DND-41 (cell line): ENCODE measurements around the gene MAP4K1.

ENCODE experiments used
- ATAC-seq: fragments of 200-7000 bp; cut with Tn5 transposase; 3 replicates; pipeline ENCODE4 v1.9.1; 2021; ENCODE audit warnings: low read depth; ENCODE audit not compliant: insufficient read depth
- DNase-seq: peaks from one replicate; pipeline ENCODE4 v3.0.0-alpha.2; 2020
- H2AFZ ChIP-seq: 2 replicates; pipeline ENCODE4 v1.6.0; 2012; ENCODE audit warnings: low read depth, low read length
- H3K27ac ChIP-seq: 2 replicates; pipeline ENCODE4 v1.5.1; 2012; ENCODE audit warnings: low read length, inconsistent platforms
- H3K27me3 ChIP-seq: fragments of 200-600 bp; sonication (generic); 2 replicates; pipeline ENCODE4 v1.6.0; 2012; ENCODE audit warnings: low read length, mild to moderate bottlenecking, inconsistent platforms; ENCODE audit not compliant: insufficient read depth, poor library complexity
- H3K36me3 ChIP-seq: 2 replicates; pipeline ENCODE4 v1.5.1; 2012; ENCODE audit warnings: low read length, inconsistent platforms; ENCODE audit not compliant: insufficient read depth
- H3K4me1 ChIP-seq: 2 replicates; pipeline ENCODE4 v1.5.1; 2012; ENCODE audit warnings: mild to moderate bottlenecking, low read length; ENCODE audit not compliant: insufficient read depth
- H3K4me2 ChIP-seq: 2 replicates; pipeline ENCODE4 v1.6.0; 2012; ENCODE audit warnings: mild to moderate bottlenecking, moderate library complexity, low read length, inconsistent platforms; ENCODE audit not compliant: insufficient read depth
- H3K4me3 ChIP-seq, 2 experiments: fragments of 200-600 bp in 1 of 2; shearing (Covaris generic) in 1 of 2; 2 replicates each; pipeline ENCODE4 v1.5.1; 2012 to 2016; ENCODE audit warnings: inconsistent platforms in 2 of 2, low read length in 2 of 2, mild to moderate bottlenecking in 2 of 2, low read depth in 1 of 2, moderate library complexity in 1 of 2
- H3K79me2 ChIP-seq: 2 replicates; pipeline ENCODE4 v1.6.0; 2012; ENCODE audit warnings: low read length, inconsistent platforms; ENCODE audit not compliant: insufficient read depth
- H3K9ac ChIP-seq: 2 replicates; pipeline ENCODE4 v1.6.0; 2012; ENCODE audit warnings: low read depth, mild to moderate bottlenecking, inconsistent platforms, low read length, moderate library complexity
- H3K9me3 ChIP-seq: 2 replicates; pipeline ENCODE4 v1.5.1; 2012; ENCODE audit warnings: low read length, moderate library complexity, mild to moderate bottlenecking, inconsistent platforms; ENCODE audit not compliant: insufficient read depth, severe bottlenecking
- H4K20me1 ChIP-seq: 2 replicates; pipeline ENCODE4 v1.6.0; 2012; ENCODE audit warnings: low read length; ENCODE audit not compliant: insufficient read depth
- CTCF ChIP-seq: IDR thresholded peaks from 2 replicates; pipeline ENCODE4 v1.5.1; 2012; ENCODE audit warnings: borderline replicate concordance, low read length, moderate library complexity, mild to moderate bottlenecking; ENCODE audit not compliant: poor library complexity, severe bottlenecking; ENCODE audit errors: extremely low read depth
- EZH2 ChIP-seq: IDR thresholded peaks from 3 replicates; pipeline ENCODE4 v1.6.1; 2012; ENCODE audit warnings: borderline replicate concordance, low read depth, mild to moderate bottlenecking, moderate library complexity, low read length, inconsistent platforms; ENCODE audit not compliant: severe bottlenecking

MAP4K1 gene

GRCh38 chr19:38543286-38543806, 74.4 kb downstream of the MAP4K1 start:
- Histone ChIP-seq H3K4me2 (no peak overlapping the region), H3K4me3 (no peak overlapping the region)
- ATAC-seq = no peak

GRCh38 chr19:38542040-38542439, 75.7 kb downstream of the MAP4K1 start:
- H3K4me1 ChIP-seq = peaks cover 11% of the 10 kb centered on the region
- no peaks in the 10 kb centered on the region for H4K20me1 ChIP-seq
- H3K79me2 ChIP-seq = no peaks in the 10 kb centered on the region
- no peak overlapping the region for H3K27ac ChIP-seq
- no peak for TF ChIP-seq CTCF
- no peak for TF ChIP-seq EZH2
- no peak overlapping the region for H3K9ac ChIP-seq
- no peak overlapping the region for H3K4me2 ChIP-seq
- H3K27me3 ChIP-seq = no peaks in the 10 kb centered on the region
- DNase-seq (no peak), ATAC-seq (no peak)
- H3K9me3 ChIP-seq = no peaks in the 10 kb centered on the region
- no peaks in the 10 kb centered on the region for H3K36me3 ChIP-seq
- H2AFZ ChIP-seq = no peak overlapping the region
- no peak overlapping the region for H3K4me3 ChIP-seq

More at GRCh38 chr19:38543286-38543806, 74.4 kb downstream of the MAP4K1 start:
- no peaks in the 10 kb centered on the region for H3K79me2 ChIP-seq
- H3K36me3 ChIP-seq = no peaks in the 10 kb centered on the region
- H4K20me1 ChIP-seq = no peaks in the 10 kb centered on the region
- H3K27me3 ChIP-seq = no peaks in the 10 kb centered on the region
- H3K9ac ChIP-seq = no peak overlapping the region
- no peak for TF ChIP-seq CTCF
- TF ChIP-seq EZH2 = no peak
- no peak overlapping the region for H2AFZ ChIP-seq
- peaks cover 11% of the 10 kb centered on the region for H3K4me1 ChIP-seq
- no peak overlapping the region for H3K27ac ChIP-seq
- no peaks in the 10 kb centered on the region for H3K9me3 ChIP-seq
- DNase-seq = no peak

- TF ChIP-seq CTCF = no peak
- no peak for TF ChIP-seq EZH2
- Histone ChIP-seq H3K27me3 (no peaks in the 10 kb centered on the region), H4K20me1 (no peaks in the 10 kb centered on the region), H2AFZ (no peak overlapping the region), H3K4me3 (no peak overlapping the region), H3K9ac (no peak overlapping the region), H3K36me3 (no peaks in the 10 kb centered on the region), H3K79me2 (no peaks in the 10 kb centered on the region), H3K9me3 (peaks cover 11% of the 10 kb centered on the region), H3K4me2 (no peak overlapping the region), H3K4me1 (peaks cover 10% of the 10 kb centered on the region), H3K27ac (no peak overlapping the region)
- ATAC-seq = no peak
- no peak for DNase-seq
Observed at GRCh38 chr19:38539751-38540150, 78.0 kb downstream of the MAP4K1 start.
